Prostate gland (tissue), 2 donors: ENCODE results near the gene TLR2. TPM values are rescaled to one million over a fixed set of nuclear protein-coding genes. Genes with fewer than 3 reads are reported as not detected.

Experiments
- DNase-seq: peaks from one replicate; pipeline ENCODE4 v3.0.0-alpha.2; 2019; ENCODE audit warnings: low spot score
- H3K27ac ChIP-seq, 2 donors: fragments of 200-600 bp; sonication (generic); 2 replicates each; pipeline ENCODE4 v1.5.1; 2017 to 2019
- H3K27me3 ChIP-seq: fragments of 200-600 bp; sonication (generic); replicated peaks from 2 replicates; pipeline ENCODE4 v1.5.1; 2019; ENCODE audit not compliant: insufficient read depth
- H3K36me3 ChIP-seq, 2 donors: fragments of 200-600 bp; sonication (generic); 1 replicate in 1 of 2; 2 replicates in 1 of 2; pipeline versions ENCODE4 v1.5.1 to v1.8.1; 2017 to 2019
- H3K4me1 ChIP-seq: fragments of 200-600 bp; sonication (generic); replicated peaks from 2 replicates; pipeline ENCODE4 v1.5.1; 2019
- H3K4me3 ChIP-seq, 2 donors: fragments of 200-600 bp; sonication (generic); 2 replicates each; pipeline ENCODE4 v1.5.1; 2017 to 2019
- H3K9me3 ChIP-seq: fragments of 200-600 bp; sonication (generic); 2 replicates; pipeline ENCODE4 v1.5.1; 2017
- POLR2A ChIP-seq: fragments of 450-650 bp; IDR thresholded peaks from one replicate; pipeline ENCODE4 v1.6.1; 2016; ENCODE audit warnings: antibody characterized with exemption, mild to moderate bottlenecking
- POLR2AphosphoS5 ChIP-seq: sonication (generic); formaldehyde crosslinking; IDR thresholded peaks from one replicate; pipeline ENCODE4 v1.6.1; 2017; ENCODE audit warnings: antibody characterized with exemption
- WGBS: methylation state at CpG from one replicate; pipeline ENCODE4 v1.1.5; 2018; 5-methylcytosine and 5-hydroxymethylcytosine counted together
- intact Hi-C: fragments of 100-400 bp; cut with DNase I; formaldehyde crosslinking; loops from one replicate; pipeline ENCODE4 v1.14.2; 2022
- total RNA-seq, 2 donors: library from RNA; depleted of rRNA; stranded (reverse); fragments of >200 nt; gene quantifications; one replicate each; pipeline ENCODE4 v1.1.0, GENCODE V29; 2016
- TF ChIP-seq, protein P1 (sequence below), 4 experiments: fragments of 200-600 bp in 2 of 4; fragments of 450-650 bp in 2 of 4; sonication (generic) in 2 of 4; IDR thresholded peaks; 1 replicate in 3 of 4; 2 replicates in 1 of 4; pipeline ENCODE4 v1.5.1; 2016 to 2019; ENCODE audit warnings: antibody characterized with exemption in 4 of 4, mild to moderate bottlenecking in 2 of 4, moderate library complexity in 2 of 4

TLR2 gene
- total RNA-seq, 2 donors from 2014 or later: 5.5 to 8.9 TPM

DNA sequence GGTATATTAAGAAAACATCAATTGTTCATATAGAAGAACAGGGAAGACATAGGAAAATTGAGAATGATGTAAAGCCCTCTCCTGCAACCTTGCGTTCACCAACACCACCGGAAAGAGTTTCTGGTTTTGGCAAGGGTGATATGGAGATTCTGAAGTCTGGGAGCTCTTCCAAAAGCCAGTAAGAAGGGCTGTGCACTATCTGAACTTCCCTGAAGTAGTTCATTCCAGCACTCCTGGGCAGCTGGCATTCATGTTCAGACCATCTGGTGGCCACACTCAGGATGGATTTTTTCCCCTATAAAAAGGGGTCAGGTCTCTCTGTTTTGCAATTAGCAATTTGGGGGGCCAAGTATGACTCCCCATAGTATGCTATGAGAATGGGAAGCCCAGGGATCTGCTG lies 15.4 kb upstream of the TLR2 start:
- Histone ChIP-seq H3K27ac (no peak overlapping the region), H3K27me3 (no peaks in the 10 kb centered on the region), H3K4me1 (no peaks in the 10 kb centered on the region), H3K36me3 (no peaks in the 10 kb centered on the region), H3K9me3 (no peaks in the 10 kb centered on the region), H3K4me3 (no peak overlapping the region)
- no peak for DNase-seq
- WGBS: 87% methylated on average over 2 of the region's 2 CpGs
- no peak for TF ChIP-seq POLR2A
- TF ChIP-seq, protein P1, sequence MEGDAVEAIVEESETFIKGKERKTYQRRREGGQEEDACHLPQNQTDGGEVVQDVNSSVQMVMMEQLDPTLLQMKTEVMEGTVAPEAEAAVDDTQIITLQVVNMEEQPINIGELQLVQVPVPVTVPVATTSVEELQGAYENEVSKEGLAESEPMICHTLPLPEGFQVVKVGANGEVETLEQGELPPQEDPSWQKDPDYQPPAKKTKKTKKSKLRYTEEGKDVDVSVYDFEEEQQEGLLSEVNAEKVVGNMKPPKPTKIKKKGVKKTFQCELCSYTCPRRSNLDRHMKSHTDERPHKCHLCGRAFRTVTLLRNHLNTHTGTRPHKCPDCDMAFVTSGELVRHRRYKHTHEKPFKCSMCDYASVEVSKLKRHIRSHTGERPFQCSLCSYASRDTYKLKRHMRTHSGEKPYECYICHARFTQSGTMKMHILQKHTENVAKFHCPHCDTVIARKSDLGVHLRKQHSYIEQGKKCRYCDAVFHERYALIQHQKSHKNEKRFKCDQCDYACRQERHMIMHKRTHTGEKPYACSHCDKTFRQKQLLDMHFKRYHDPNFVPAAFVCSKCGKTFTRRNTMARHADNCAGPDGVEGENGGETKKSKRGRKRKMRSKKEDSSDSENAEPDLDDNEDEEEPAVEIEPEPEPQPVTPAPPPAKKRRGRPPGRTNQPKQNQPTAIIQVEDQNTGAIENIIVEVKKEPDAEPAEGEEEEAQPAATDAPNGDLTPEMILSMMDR (IDR thresholded peaks at IDR 0.05): no peak
- no peak for TF ChIP-seq POLR2AphosphoS5
- intact Hi-C loops: no loop called here

DNA sequence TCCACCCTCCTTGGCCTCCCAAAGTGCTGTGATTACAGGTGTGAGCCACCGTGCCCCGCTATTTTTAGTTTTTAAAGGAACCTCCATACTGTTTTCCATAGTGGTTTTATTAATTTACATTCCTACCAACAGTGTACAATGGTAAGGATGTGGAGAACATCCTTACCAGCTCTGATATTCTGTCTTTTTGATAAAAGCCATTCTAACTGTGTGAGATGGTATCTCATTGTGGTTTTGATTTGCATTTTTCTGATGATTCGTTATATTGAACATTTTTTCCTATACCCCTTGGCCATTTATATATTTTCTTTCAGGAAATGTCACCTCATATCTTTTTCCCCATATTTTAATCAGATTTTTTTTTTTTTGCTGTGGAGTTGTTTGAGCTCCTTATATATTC lies 14.2 kb upstream of the TLR2 start:
- no peak overlapping the region for H3K4me3 ChIP-seq
- intact Hi-C loops: no loop called here
- WGBS: 48% methylated on average over 3 of the region's 3 CpGs
- DNase-seq: no peak
- TF ChIP-seq POLR2A: no peak
- TF ChIP-seq POLR2AphosphoS5: no peak
- TF ChIP-seq, protein P1 (IDR thresholded peaks at IDR 0.05): no peak
- no peaks in the 10 kb centered on the region for H3K4me1 ChIP-seq
- no peaks in the 10 kb centered on the region for H3K27me3 ChIP-seq
- H3K36me3 ChIP-seq: no peaks in the 10 kb centered on the region
- no peaks in the 10 kb centered on the region for H3K9me3 ChIP-seq
- no peak overlapping the region for H3K27ac ChIP-seq

DNA sequence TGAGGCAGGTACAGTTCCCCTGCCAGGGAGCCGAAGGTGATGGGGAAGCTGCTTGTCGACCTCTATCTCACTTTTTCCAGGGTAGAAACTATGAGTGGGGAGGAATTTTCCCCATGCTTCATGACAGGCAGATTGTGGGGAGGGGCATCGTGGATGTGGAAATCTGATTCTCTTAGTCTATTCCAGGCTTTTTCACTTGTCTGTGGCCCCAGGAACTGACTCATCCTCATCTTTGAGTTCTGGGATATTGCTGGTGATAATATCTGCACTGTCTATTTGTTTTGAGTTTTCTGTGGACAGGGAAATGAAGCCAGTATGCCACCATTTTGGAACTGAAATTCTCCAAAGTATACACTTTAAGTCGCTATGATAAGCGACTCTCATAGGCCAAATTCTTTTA lies 7.6 kb upstream of the TLR2 start:
- H3K27me3 ChIP-seq: no peaks in the 10 kb centered on the region
- H3K4me3 ChIP-seq: no peak overlapping the region

DNA sequence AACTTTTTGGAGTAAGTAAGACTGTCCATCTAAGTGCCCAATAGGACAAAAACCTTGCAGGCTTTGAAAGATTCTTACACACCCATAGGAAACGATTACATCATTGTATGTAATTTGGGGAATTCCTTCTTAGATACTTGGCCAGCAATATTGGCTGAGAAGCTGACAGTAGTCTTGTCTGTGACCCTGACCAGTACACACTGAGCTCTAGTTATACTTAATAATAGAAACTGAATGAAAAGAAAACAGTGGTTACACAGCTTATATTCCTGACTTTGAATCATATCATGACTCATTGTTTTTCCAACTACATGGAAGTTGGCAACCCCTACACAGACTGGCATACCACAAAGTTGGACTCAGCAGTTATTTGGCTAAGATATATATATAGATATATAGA lies 7.1 kb upstream of the TLR2 start:
- 71% methylated on average over 1 of the region's 1 CpG for WGBS
- H3K27ac ChIP-seq: no peak overlapping the region
- H3K4me1 ChIP-seq: no peaks in the 10 kb centered on the region
- intact Hi-C loops: no loop called here
- no peaks in the 10 kb centered on the region for H3K27me3 ChIP-seq
- H3K4me3 ChIP-seq: no peak overlapping the region
- no peaks in the 10 kb centered on the region for H3K36me3 ChIP-seq
- no peak for DNase-seq
- no peaks in the 10 kb centered on the region for H3K9me3 ChIP-seq
- TF ChIP-seq POLR2A (no peak), POLR2AphosphoS5 (peak; percentile 26)

More for the DNA sequence above, 7.6 kb upstream of the TLR2 start:
- WGBS: 87% methylated on average over 5 of the region's 5 CpGs
- no peak for TF ChIP-seq POLR2A
- TF ChIP-seq, protein P1 (IDR thresholded peaks at IDR 0.05): no peak
- TF ChIP-seq POLR2AphosphoS5: no peak
- no peaks in the 10 kb centered on the region for H3K9me3 ChIP-seq
- no peaks in the 10 kb centered on the region for H3K4me1 ChIP-seq
- no peaks in the 10 kb centered on the region for H3K36me3 ChIP-seq
- DNase-seq: no peak
- intact Hi-C loops: no loop called here
- no peak overlapping the region for H3K27ac ChIP-seq

DNA sequence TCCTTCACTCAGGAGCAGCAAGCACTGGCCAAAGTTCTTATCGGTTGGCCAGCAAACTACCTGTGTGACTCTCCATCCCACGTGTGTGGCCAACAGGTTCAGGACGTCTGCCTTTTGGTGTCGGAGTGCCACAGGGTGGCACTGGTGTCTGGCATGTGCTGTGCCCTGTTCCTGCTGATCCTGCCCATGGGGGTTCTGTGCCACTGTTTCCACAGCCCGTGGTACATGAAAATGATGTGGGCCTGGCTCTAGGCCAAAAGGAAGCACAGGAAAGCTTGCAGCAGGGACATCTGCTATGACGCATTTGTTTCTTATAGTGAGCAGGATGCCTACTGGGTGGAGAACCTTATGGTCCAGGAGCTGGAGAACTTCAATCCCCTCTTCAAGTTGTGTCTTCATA lies 4.6 kb upstream of the TLR2 start:
- WGBS: 74% methylated on average over 6 of the region's 6 CpGs
- no peaks in the 10 kb centered on the region for H3K27me3 ChIP-seq
- no peak overlapping the region for H3K27ac ChIP-seq
- H3K4me1 ChIP-seq: no peaks in the 10 kb centered on the region
- no peak overlapping the region for H3K4me3 ChIP-seq
- TF ChIP-seq, protein P1 (IDR thresholded peaks at IDR 0.05): no peak
- TF ChIP-seq POLR2AphosphoS5 (no peak), POLR2A (no peak)
- intact Hi-C loops: no loop called here
- DNase-seq: no peak
- no peaks in the 10 kb centered on the region for H3K9me3 ChIP-seq
- H3K36me3 ChIP-seq: no peaks in the 10 kb centered on the region
